T-helper 1 cell treated with Interleukin-12 subunit alpha and Interleukin-12 subunit beta and Interleukin-4 antibody, amounts not matched to agents 30 μg/mL and 1 μg/mL, for 36 hours (primary cell): ENCODE measurements around the gene RAPGEF2.
"Not testable (repeated sequence)": the region's sequence is repeated elsewhere in the genome, so short reads cannot be mapped to it uniquely, and the experiment has no call there.

Source experiments
- H3K27ac Mint-ChIP-seq: one replicate; pipeline ENCODE4 v1.8.0; 2021; ENCODE audit warnings: mild to moderate bottlenecking, mixed read lengths
- H3K27me3 Mint-ChIP-seq: one replicate; pipeline ENCODE4 v1.8.0; 2021; ENCODE audit warnings: low read depth, mixed read lengths
- H3K36me3 Mint-ChIP-seq: one replicate; pipeline ENCODE4 v1.8.0; 2021; ENCODE audit warnings: low read depth, mixed read lengths
- H3K4me1 Mint-ChIP-seq: one replicate; pipeline ENCODE4 v1.8.0; 2021; ENCODE audit warnings: low read depth, mixed read lengths
- H3K4me3 Mint-ChIP-seq: one replicate; pipeline ENCODE4 v1.8.0; 2021; ENCODE audit warnings: mild to moderate bottlenecking, moderate library complexity, mixed read lengths
- H3K9me3 Mint-ChIP-seq: one replicate; pipeline ENCODE4 v1.8.0; 2021; ENCODE audit warnings: mixed read lengths

RAPGEF2 gene

DNA sequence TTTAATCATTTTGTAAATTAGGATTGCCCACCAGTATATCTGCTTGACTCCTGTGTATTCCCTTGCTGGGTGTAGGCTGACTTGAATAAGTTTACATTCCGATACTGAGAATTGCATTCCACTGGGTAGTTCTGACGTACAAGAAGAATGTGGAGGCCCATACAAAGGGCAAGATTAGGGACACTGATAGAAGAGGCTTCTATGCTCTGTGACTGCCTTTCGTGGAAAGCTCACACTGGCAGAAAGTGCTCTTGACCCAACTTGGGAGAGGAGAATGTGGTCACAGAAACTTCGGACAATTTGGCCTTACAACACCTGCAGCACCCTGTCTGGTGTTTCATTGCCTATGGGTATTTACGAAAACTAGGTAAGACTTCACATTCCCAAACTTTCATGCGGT lies 126.3 kb downstream of the RAPGEF2 start:
- H3K36me3 Mint-ChIP-seq: peaks cover 3% of the 10 kb centered on the region
- H3K4me1 Mint-ChIP-seq: peaks cover 5% of the 10 kb centered on the region
- no peak overlapping the region for H3K4me3 Mint-ChIP-seq
- H3K27me3 Mint-ChIP-seq: no peaks in the 10 kb centered on the region
- no peak overlapping the region for H3K27ac Mint-ChIP-seq
- H3K9me3 Mint-ChIP-seq: no peaks in the 10 kb centered on the region

GRCh38 chr4:159232465-159233106 lies 129.7 kb downstream of the RAPGEF2 start:
- no peak overlapping the region for H3K4me3 Mint-ChIP-seq
- H3K4me1 Mint-ChIP-seq: peaks cover 5% of the 10 kb centered on the region
- H3K9me3 Mint-ChIP-seq: no peaks in the 10 kb centered on the region
- H3K27me3 Mint-ChIP-seq: no peaks in the 10 kb centered on the region
- no peak overlapping the region for H3K27ac Mint-ChIP-seq
- H3K36me3 Mint-ChIP-seq: peaks cover 3% of the 10 kb centered on the region

GRCh38 chr4:159235779-159236368 lies 133.0 kb downstream of the RAPGEF2 start:
- H3K9me3 Mint-ChIP-seq: no peaks in the 10 kb centered on the region
- H3K27me3 Mint-ChIP-seq: no peaks in the 10 kb centered on the region
- H3K4me1 Mint-ChIP-seq: peaks cover 7% of the 10 kb centered on the region
- H3K36me3 Mint-ChIP-seq: peaks cover 3% of the 10 kb centered on the region
- H3K27ac Mint-ChIP-seq: no peak overlapping the region
- no peak overlapping the region for H3K4me3 Mint-ChIP-seq

GRCh38 chr4:159237975-159238374 lies 135.1 kb downstream of the RAPGEF2 start:
- peaks cover 5% of the 10 kb centered on the region for H3K36me3 Mint-ChIP-seq
- H3K4me3 Mint-ChIP-seq: no peak overlapping the region
- peaks cover 7% of the 10 kb centered on the region for H3K4me1 Mint-ChIP-seq
- no peak overlapping the region for H3K27ac Mint-ChIP-seq
- no peaks in the 10 kb centered on the region for H3K27me3 Mint-ChIP-seq
- H3K9me3 Mint-ChIP-seq: no peaks in the 10 kb centered on the region

DNA sequence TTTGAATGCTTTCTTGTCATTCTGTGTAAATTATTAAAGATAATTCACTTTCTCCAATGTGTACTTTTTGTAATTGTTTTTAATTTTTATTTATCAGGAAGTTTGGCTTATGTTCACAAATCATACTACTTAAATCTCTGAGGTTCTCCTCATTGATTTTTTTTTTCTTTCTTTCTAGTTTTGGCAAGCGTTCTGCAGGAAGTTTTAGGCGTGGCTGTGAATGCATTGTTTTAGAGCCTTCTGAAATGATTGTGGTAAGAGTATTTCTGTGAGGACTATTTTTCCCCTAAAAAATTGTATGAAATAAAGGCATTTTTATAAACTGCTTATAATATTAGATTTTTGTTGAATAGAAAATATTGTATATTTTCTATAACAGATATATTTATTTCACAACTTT lies 135.8 kb downstream of the RAPGEF2 start:
- Mint-ChIP-seq H3K4me3 (no peak overlapping the region), H3K4me1 (peaks cover 5% of the 10 kb centered on the region), H3K27ac (no peak overlapping the region), H3K9me3 (no peaks in the 10 kb centered on the region), H3K27me3 (no peaks in the 10 kb centered on the region), H3K36me3 (peaks cover 2% of the 10 kb centered on the region)

DNA sequence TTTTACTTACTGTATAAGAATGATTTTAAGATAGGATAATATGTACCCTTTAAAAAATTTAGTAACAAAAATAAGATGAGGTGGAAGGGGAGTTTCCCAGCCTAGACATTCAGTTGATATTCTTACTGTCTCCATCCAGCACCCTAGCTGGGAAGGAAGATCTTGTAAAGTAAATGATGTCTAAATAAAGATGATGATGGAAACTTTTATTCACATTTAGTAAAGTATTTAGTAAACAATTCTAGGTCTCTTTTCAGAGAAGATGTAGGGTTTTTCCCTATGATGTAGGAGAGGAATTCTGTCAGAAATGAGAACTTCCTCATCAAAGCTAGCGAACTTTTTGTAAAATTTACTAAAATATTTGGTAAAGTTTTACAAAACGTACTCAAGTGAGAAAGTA lies 136.8 kb downstream of the RAPGEF2 start:
- H3K9me3 Mint-ChIP-seq: no peaks in the 10 kb centered on the region
- peaks cover 4% of the 10 kb centered on the region for H3K36me3 Mint-ChIP-seq
- H3K4me1 Mint-ChIP-seq: peaks cover 5% of the 10 kb centered on the region
- no peak overlapping the region for H3K4me3 Mint-ChIP-seq
- no peaks in the 10 kb centered on the region for H3K27me3 Mint-ChIP-seq
- H3K27ac Mint-ChIP-seq: no peak overlapping the region

GRCh38 chr4:159240046-159240445 lies 137.2 kb downstream of the RAPGEF2 start:
- peaks cover 4% of the 10 kb centered on the region for H3K36me3 Mint-ChIP-seq
- no peaks in the 10 kb centered on the region for H3K27me3 Mint-ChIP-seq
- no peak overlapping the region for H3K27ac Mint-ChIP-seq
- H3K4me3 Mint-ChIP-seq: no peak overlapping the region
- H3K9me3 Mint-ChIP-seq: no peaks in the 10 kb centered on the region
- H3K4me1 Mint-ChIP-seq: peaks cover 5% of the 10 kb centered on the region

DNA sequence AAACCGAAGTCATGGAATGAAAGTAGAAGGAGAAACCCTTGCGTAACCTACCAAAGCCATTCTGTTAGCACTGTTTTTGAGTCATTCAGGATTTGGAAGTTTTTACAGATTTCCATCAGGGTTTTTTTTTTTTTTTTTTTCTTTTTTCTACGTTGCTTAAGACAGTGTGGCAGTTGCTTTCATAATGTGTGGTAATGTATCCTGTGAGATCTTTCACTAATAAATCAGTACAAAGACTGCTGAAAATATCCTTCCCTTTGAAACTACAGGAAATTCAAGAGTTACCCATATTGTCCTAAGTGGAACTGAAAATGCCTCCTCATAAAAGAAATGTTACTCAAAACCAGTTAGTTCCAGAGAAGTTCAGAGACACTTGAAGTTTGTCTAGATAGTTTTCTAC lies 137.8 kb downstream of the RAPGEF2 start:
- H3K4me3 Mint-ChIP-seq: no peak overlapping the region
- H3K36me3 Mint-ChIP-seq: peaks cover 4% of the 10 kb centered on the region
- H3K27ac Mint-ChIP-seq: no peak overlapping the region

GRCh38 chr4:159242427-159242826 lies 139.5 kb downstream of the RAPGEF2 start:
- no peaks in the 10 kb centered on the region for H3K27me3 Mint-ChIP-seq
- no peaks in the 10 kb centered on the region for H3K9me3 Mint-ChIP-seq
- peaks cover 2% of the 10 kb centered on the region for H3K4me1 Mint-ChIP-seq
- peaks cover 6% of the 10 kb centered on the region for H3K36me3 Mint-ChIP-seq
- H3K27ac Mint-ChIP-seq: no peak overlapping the region
- no peak overlapping the region for H3K4me3 Mint-ChIP-seq

More for the DNA sequence above, 137.8 kb downstream of the RAPGEF2 start:
- no peaks in the 10 kb centered on the region for H3K27me3 Mint-ChIP-seq
- peaks cover 5% of the 10 kb centered on the region for H3K4me1 Mint-ChIP-seq
- H3K9me3 Mint-ChIP-seq: no peaks in the 10 kb centered on the region

DNA sequence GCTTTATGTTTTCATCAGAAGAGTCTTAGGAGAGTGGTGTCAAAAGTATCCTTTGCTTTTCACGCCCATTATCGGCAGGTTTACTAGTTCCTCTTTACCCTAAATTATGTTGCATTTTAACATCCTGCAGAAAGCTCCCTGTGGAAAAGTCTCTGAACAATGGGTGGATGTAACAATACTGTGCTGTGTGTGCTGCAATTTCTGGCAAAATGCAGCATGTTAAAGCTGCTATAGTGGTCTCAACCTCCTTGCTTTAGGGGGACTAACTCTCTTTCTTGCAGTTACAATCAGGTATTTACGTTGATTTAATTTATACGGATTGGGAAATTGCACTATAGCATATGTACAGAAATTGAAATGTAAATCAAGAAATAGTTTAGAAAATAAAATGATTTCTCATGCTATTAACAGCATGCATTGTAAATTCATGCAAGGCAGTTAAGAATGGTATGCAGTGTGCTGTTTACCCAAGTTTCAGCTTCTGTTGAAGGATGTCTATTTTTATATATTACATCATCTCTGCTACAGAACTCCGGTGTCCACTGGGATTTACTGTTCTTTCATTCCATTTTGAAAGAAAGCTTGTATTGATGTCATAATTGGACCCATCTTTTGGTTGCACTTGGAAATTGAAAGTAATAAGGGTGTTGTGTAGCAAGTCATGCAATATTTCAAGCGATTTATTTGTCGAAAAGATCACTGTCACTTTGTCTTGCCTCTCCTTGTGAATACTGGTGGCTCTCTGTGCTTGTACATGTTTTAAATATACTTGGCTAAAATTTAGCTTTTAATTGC lies 145.7 kb downstream of the RAPGEF2 start:
- H3K36me3 Mint-ChIP-seq: peaks cover 11% of the 10 kb centered on the region
- no peak overlapping the region for H3K4me3 Mint-ChIP-seq

DNA sequence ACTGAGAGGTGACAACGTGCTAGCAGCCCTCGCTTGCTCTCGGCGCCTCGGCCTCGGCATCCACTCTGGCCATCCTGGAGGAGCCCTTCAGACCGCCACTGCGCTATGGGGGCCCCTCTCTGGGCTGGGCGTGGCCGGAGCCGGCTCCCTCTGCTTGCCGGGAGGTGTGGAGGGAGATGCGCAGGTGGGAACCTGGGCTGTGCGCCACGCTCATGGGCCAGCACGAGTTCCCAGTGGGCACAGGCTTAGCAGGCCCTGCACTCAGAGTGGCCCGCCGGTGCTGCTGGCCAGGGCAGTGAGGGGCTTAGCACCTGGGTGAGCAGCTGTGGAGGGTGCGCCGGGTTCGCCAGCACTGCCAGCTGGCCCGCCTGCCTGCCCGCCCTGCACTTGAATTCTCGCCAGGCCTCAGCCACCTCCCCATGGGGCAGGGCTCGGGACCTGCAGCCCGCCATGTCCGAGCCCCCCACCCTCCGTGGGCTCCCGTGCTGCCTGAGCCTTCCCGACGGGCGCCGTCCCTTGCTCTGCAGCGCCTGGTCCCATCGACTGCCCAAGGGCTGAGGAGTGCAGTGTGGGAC lies 148.0 kb downstream of the RAPGEF2 start:
- Mint-ChIP-seq H3K9me3 (peaks cover 6% of the 10 kb centered on the region), H3K4me3 (no peak overlapping the region), H3K27ac (no peak overlapping the region), H3K27me3 (no peaks in the 10 kb centered on the region), H3K4me1 (peaks cover 11% of the 10 kb centered on the region), H3K36me3 (peaks cover 9% of the 10 kb centered on the region)

More for the DNA sequence above, 145.7 kb downstream of the RAPGEF2 start:
- no peaks in the 10 kb centered on the region for H3K27me3 Mint-ChIP-seq
- peaks cover 8% of the 10 kb centered on the region for H3K4me1 Mint-ChIP-seq
- peaks cover 6% of the 10 kb centered on the region for H3K9me3 Mint-ChIP-seq
- no peak overlapping the region for H3K27ac Mint-ChIP-seq

GRCh38 chr4:159251580-159251979 lies 148.7 kb downstream of the RAPGEF2 start:
- not testable (repeated sequence) for H3K4me3 Mint-ChIP-seq, H3K36me3 Mint-ChIP-seq, H3K27me3 Mint-ChIP-seq, H3K9me3 Mint-ChIP-seq, H3K27ac Mint-ChIP-seq
- H3K4me1 Mint-ChIP-seq: peaks cover 11% of the 10 kb centered on the region

DNA sequence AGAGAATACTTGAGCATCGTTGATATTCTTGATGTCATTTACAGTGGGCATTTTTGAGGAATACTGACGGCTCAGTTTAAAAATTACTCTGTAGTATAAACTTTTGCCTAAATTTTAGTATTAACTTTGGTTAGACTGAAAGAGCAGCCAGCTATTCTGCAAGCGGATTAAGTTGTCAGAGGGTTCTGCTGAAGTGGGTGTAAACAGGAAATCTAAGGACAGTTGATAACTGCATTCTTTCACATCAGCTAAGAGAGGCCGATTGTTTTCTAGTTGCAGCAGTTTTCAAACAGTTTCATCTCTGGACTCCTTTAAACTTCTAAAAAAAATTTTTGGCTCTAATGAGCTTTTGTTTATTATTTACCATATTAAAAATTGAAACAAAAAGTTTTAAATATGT lies 149.6 kb downstream of the RAPGEF2 start:
- H3K9me3 Mint-ChIP-seq: peaks cover 6% of the 10 kb centered on the region
- H3K27me3 Mint-ChIP-seq: no peaks in the 10 kb centered on the region
- peaks cover 11% of the 10 kb centered on the region for H3K4me1 Mint-ChIP-seq
- H3K36me3 Mint-ChIP-seq: peaks cover 8% of the 10 kb centered on the region
- H3K27ac Mint-ChIP-seq: no peak overlapping the region
- no peak overlapping the region for H3K4me3 Mint-ChIP-seq

DNA sequence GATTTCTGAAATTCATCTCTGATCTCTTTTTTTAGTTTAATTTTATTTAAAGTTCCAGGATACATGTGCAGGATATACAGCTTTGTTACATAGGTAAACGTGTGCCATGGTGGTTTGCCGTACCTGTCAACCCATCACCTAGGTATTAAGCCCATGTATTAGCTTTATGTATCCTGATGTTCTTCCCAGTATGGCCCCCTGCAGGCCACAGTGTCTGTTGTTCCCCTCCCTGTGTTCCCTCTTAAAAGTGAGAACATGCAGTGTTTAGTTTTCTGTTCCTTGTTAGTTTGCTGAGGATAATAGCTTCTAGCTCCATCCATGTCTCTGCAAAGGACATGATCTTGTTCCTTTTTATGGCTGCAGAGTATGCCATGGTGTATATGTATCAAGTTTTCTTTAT lies 153.2 kb downstream of the RAPGEF2 start:
- H3K36me3 Mint-ChIP-seq: peaks cover 8% of the 10 kb centered on the region
- H3K27ac Mint-ChIP-seq: no peak overlapping the region
- H3K4me1 Mint-ChIP-seq: peaks cover 7% of the 10 kb centered on the region
- H3K9me3 Mint-ChIP-seq: peaks cover 6% of the 10 kb centered on the region
- H3K4me3 Mint-ChIP-seq: no peak overlapping the region
- H3K27me3 Mint-ChIP-seq: no peaks in the 10 kb centered on the region
